Skin of body (tissue), 2 donors: Measurements from ENCODE around the gene RNF217. TPM values are rescaled to one million over a fixed set of nuclear protein-coding genes. Genes with fewer than 3 reads are reported as not detected.
A peak's percentile ranks its signal among the peaks of the same experiment; 100 is the strongest.

ENCODE experiments used
- DNase-seq: peaks from one replicate; lab custom pipeline; 2025; lab: John Stamatoyannopoulos, UW
- total RNA-seq: library from RNA; depleted of rRNA; stranded (reverse); fragments of >200 nt; gene quantifications from one replicate; pipeline ENCODE4 v1.2.3, GENCODE V29; 2014

The RNF217 gene
- total RNA-seq, 1 donor from 2014 or later: 26.0 TPM

DNA sequence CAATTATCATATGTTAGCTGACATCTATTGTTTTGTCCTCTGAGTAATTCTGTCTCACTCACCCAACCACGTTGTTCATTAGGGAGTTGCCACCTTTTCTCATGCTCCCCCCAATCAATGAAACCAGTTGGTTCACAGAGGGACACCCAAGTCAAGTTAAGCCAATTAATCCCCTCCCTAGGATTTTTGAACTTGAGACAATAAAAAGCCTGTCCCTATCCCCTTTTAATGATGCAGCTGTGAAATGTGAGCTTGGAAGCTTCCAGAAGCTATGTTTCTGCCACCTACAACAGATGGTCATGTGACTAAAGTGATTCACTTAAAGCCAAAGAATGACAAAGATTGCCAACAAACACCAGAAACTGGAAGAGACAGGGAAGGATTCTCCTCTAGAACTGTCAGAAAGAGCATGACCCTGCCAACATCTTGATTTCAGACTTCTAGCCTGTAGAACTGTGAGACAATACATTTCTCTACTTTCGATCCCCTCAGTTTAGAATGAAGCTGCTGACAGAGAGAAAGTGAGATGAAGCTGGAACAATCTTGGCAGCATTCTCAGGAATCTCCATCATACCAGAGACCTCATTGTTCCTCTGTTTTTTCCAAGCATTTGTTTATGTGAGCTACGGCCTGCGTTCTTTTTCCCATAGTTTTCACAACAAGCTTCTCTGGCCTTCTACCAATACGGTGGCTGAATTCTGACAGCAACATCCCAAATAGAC, 133.5 kb downstream of the RNF217 start:
- DNase-seq: peak; percentile 65

- DNase-seq: no peak
These were observed 134.9 kb downstream of the RNF217 start for GRCh38 chr6:125097186-125097585.

DNA sequence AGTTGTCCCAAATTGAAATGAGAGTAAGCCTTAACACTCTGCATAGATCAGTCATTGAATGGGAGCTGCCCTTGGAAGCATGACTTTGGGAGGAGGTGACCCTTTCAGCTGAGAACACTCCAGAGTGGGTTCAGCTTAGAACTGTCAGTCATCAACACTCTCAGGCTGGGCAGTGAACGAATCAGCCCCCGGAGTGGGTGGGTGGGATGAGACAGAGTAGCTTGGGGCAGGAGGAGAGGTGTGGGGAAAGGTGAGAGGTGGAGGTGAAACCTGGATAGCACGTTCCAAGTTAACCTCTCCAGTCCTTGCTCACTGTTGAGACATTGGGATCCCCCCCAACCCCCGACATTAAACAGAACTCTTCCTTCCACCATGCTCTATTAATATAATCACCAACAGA, 136.0 kb downstream of the RNF217 start:
- no peak for DNase-seq

DNA sequence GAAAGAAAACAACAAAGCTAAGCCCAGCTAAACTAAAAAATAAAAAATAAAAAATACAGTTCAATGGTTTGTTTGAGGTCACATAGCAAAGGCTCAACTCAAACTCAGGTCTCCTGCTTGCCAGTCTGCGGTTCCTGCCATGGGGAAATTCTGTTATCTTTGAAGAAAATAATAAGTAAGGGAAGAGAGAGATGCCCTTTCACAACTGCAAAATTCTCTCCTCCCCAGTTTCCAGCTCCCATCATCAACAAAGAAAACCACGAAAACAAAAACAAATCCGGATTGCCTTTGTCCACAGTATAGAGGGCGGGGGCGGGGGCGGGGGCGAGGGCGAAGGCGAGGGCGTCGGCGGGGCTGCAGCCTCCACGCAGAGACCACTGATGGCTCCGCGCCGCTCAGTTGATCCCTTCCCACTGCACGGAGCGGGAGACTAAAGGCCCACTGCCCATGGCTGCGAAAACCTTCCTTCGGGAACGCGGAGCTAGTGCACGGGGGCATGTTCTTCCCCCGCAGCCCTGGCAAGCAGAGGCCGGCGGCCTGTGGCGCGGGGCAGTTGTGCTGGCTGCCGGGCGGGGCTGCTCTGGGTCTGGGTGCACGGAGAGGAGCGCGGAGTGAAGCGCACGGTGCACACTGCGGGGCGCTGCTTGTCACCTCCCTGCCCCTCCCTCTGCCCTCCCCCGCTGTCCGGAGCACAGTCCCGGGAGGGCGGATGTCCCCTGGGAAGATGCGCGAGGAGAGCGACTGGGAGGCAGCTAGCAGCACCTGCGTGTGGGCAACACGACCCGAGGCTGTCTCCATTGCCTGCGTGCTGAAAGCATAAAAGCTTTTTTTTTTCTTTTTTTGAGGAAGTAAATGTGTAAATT, 137.2 kb downstream of the RNF217 start:
- no peak for DNase-seq

- no peak for DNase-seq
These were observed 137.9 kb downstream of the RNF217 start for GRCh38 chr6:125100074-125100652.

- no peak for DNase-seq
These were observed 138.9 kb downstream of the RNF217 start for GRCh38 chr6:125101128-125101527.

DNA sequence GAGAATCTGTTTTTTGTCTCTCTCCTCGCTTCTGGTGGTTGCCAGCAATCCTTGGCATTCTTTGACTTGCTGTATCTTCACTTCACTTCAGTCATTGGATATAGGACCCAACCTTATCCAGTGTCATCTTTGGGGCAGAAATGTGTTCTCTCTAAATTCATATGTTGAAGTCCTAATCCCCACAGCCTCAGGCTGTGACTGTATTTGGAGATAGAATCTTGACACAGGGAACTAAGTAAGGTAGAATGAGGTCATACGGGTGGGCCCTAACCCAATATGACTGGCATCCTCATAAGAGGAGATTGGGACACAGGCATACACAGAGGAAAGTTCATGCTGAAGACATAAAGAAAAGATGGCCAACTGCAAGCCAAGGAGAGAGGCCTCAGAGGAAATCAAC, 139.4 kb downstream of the RNF217 start:
- no peak for DNase-seq

DNA sequence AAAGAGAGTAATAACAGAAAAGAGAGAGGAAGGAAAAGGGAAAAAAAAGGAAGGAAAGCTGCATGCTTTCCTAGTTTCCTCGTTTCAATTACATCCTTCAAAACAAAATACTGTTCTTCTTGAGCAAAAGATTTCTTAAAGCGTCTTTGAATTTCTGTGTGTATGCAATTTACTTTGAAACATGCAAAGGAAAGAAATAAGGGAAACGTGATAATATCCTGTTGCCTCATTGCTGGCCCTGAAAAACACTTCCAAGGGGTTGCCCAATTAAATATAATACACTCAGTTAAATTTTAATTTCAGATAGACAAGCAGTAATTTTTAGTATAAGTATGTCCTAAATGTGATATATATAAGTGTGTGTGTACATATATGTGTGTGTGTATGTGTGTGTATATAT, 140.2 kb downstream of the RNF217 start:
- DNase-seq: no peak

DNA sequence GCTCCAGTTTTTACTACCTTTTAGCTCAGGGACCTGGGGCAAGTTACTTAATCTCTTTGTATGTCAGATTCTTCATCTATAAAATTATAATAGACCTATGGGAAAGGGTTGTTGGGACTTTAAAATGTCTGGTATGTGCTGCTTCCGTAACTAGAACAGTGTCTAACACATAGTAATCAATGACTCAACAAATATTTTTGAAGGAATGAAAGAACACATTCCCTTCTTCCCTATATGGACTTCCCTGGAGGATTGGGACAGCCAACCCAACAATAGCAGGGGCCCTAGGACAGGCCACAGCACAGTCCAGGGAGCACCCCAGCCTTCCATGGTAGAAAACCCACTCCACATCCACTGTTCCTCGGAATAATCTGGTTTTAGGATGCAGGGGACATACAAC, 140.7 kb downstream of the RNF217 start:
- no peak for DNase-seq

DNA sequence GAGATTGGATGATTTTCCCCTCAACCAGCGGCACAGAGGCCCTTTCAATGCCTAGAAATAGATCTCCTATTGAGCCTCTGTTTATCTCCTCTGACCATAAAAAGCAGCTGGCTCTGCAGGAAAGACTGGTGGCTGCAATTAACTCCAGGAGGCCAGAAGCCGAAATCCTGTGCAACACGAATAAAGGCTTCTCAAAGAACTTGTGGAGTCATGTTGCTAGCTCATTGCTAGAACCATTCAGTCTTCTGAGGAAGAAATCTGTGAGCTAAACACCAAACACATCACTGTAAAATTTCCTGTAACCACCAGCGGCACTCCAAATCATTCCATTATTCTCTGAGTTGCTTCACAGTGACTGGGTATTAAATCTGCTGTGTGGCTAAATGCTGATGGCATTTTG, 142.2 kb downstream of the RNF217 start:
- no peak for DNase-seq

DNA sequence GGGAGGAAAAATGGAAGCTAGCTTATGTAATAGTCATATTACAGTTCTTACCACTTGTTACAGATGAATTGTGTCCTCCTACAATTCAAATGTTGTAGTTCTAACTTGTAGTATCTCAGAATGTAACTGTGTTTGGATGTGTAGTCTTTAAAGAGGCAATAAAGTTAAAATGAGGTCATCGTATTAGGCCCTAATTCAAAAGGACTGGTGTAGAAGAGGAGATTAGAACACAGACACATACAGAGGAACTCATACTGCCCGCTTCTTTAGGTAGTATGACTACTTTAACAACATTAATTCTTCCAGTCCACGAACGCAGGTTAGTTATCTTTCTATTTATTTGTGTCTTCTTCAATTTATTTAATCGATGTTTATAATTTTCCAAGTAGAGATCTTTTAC, 144.8 kb downstream of the RNF217 start:
- DNase-seq: no peak

DNA sequence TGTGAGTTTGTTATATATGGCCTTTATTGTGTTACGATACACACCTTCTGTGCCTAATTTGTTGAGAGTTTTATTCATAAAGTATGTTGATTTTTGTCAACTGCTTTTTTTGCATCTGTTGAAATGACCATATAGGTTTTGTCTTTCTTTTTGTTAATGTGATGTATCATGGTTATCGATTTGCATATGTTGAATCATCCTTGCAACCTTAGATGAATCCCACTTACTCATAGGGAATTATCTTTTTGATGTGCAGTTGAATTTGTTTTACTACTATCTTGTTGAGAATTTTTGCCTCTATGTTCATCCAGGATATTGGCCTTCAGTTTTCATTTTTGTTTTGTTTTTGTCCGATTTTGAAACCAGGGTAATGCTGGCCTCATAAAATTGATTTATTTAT, 145.7 kb downstream of the RNF217 start:
- DNase-seq: no peak

DNA sequence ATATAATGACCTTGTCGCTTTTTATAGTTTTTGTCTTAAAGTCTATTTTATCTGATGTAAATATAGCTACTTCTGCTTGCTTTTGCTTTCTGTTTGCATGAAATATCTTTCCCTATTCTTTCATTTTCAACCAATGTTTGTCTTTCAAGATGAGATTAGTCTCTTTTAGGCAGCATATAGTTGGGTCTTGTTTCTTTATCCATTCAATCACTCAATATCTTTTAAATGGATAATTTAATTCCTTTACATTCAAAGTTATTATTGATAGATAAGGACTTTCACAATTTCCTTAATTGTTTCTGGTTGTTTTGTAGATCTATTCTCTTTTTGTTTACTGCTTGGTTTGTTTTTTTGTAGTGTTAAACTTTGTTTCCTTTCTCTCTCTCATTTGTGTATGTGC, 147.8 kb downstream of the RNF217 start:
- DNase-seq: no peak

DNA sequence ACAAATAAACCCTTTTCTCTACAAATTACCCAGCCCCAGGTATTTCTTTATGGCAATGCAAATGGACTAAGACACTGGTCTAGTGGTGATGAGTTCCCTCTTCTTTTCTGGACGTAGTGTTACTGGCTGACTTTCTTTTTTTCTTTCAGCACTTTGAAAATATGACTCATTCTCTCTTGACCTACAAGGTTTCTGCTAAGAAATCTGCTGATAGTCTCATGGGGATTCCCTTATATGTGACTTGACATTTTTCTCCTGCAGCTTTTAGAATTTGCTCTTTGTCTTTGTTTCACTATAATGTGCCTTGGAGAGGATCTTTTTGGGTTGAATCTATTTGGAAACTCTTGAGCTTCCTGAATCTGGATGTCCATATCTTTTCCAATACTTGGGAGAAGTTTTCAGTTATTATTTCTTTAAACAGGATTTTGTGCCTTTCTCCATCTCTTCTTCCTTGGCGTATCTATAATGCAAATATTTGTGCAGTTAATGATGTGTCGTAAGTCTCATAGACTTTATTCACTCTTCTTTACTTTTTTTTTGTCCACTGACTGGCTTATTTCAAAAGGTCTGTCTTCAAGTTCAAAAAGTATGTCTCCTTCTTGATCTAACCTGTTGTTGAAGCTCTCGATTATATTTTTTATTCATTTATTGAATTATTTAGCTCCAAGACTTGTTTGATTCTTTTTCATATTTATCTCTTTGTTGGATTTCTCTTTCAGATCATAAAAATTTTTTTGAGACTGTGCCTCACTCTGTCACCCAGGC, 149.2 kb downstream of the RNF217 start:
- no peak for DNase-seq

DNA sequence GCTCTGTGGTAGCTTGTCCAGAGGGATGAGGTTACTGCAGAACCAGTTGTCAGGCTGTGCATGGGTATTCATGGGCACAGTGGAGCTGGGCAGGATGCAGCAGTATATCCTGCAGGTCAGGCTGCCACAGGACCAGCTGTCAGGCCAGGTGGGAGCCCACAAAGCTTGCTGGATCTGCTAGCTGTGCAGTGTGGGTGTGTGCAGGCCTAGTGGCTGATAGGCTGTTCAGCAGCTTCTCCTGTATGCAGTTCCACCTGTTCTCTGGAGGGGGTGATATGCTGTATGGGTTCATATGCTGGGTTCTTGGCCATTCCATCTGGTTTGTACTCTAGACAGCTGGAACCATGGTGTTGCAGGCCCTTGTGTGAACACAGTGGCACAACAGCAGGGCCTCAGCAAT, 150.7 kb downstream of the RNF217 start:
- DNase-seq: no peak

GRCh38 chr6:125114248-125114858, 152.1 kb downstream of the RNF217 start:
- peak; percentile 53 for DNase-seq

- DNase-seq: no peak
These were observed 153.9 kb downstream of the RNF217 start for GRCh38 chr6:125116170-125116569.

GRCh38 chr6:125116710-125117109, 154.5 kb downstream of the RNF217 start:
- no peak for DNase-seq

DNA sequence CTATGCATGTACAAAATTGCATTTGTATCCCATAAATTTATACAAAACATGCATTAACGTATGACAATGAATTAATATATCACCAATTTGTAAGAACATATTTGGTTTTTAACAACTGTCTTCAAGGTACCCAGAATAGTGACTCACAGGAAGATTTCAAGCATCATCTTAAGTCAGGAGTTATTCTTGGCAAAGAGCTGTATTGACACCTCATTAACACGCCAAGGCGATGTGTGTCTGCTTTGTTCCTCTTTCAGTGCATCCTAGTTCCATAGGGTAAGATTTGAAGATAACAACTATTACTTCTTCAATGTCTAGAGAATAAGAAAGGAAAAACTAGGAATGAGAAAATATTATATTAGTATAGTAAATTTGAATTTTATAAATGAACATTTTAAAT, 155.6 kb downstream of the RNF217 start:
- no peak for DNase-seq

DNA sequence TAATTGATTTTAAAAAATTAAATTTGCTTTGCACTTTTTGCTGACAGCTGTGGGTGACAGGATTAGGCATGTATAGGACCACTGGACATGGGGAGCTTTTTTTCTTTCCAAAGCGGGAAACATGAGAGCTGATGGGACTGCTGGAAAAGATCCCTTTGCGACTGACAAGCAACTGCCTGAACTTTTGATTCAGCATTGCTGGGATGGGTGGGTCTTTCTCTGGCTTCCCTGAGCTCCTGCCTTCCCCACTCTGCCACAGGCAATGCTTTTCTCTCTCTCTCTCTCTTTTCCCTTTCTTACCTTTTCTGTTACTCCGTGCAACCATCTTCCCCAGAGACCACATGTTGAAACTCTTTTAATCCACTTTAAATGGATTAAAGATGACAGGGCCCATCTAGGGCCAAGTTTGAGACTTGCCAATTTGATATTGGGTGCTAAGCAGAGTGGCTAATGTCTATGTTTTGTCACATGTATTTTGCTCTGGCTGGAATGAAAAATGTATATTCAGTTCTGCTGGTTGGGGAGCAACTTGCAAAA, 157.9 kb downstream of the RNF217 start:
- no peak for DNase-seq

DNA sequence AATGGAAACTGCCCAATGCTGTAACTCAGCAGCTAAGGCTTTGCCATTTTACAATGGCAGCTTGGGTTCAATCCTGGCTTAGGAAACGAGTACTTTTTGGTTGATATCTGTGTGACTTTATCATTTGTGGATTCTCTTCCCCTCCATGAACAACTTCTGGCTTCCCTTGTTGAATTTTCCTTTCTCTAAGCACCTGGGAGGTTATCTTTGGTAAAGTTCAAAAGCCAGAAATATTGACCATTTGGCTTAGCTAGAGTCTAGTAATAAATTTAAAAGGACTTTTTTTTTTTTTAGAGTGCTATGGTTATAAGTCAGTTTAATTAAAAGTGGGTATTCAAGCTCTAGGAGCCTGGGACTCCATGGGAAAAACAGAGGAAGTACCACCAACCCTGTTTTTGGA, 159.7 kb downstream of the RNF217 start:
- DNase-seq: no peak
